Suprapubic skin (tissue), 4 donors: ENCODE results near the gene TRIM25. TPM values are rescaled to one million over a fixed set of nuclear protein-coding genes. Genes with fewer than 3 reads are reported as not detected.
A peak's percentile ranks its signal among the peaks of the same experiment; 100 is the strongest.

Experiments used
- DNase-seq, 2 donors: peaks; one replicate each; pipeline ENCODE4 v3.0.0-alpha.2; 2019; ENCODE audit warnings: low spot score in 2 of 2
- H3K27ac ChIP-seq: fragments of 200-600 bp; sonication (generic); one replicate; pipeline ENCODE4 v1.5.1; 2019
- H3K27me3 ChIP-seq: fragments of 200-600 bp; sonication (generic); one replicate; pipeline ENCODE4 v1.5.1; 2019
- H3K36me3 ChIP-seq: fragments of 200-600 bp; sonication (generic); one replicate; pipeline ENCODE4 v1.5.1; 2019
- H3K4me1 ChIP-seq: fragments of 200-600 bp; sonication (generic); one replicate; pipeline ENCODE4 v1.5.1; 2019
- H3K4me3 ChIP-seq: fragments of 200-600 bp; sonication (generic); one replicate; pipeline ENCODE4 v1.5.1; 2019; ENCODE audit warnings: mild to moderate bottlenecking
- H3K9me3 ChIP-seq: fragments of 200-600 bp; sonication (generic); one replicate; pipeline ENCODE4 v1.5.1; 2019
- EP300 ChIP-seq: sonication (generic); formaldehyde crosslinking; IDR thresholded peaks from one replicate; pipeline ENCODE4 v1.6.1; 2017; ENCODE audit warnings: antibody characterized with exemption
- POLR2A ChIP-seq, 2 donors: fragments of 450-650 bp; IDR thresholded peaks; one replicate each; pipeline ENCODE4 v1.6.1; 2017; ENCODE audit warnings: antibody characterized with exemption in 2 of 2, mild to moderate bottlenecking in 2 of 2, moderate library complexity in 2 of 2
- POLR2AphosphoS5 ChIP-seq, 3 donors: sonication (generic); formaldehyde crosslinking; IDR thresholded peaks; one replicate each; pipeline ENCODE4 v1.6.1; 2017; ENCODE audit warnings: antibody characterized with exemption in 3 of 3
- WGBS: methylation state at CpG from one replicate; pipeline ENCODE4 v1.1.5; 2018; 5-methylcytosine and 5-hydroxymethylcytosine counted together
- total RNA-seq, 4 donors: library from RNA; depleted of rRNA; stranded (reverse); fragments of >200 nt; gene quantifications; one replicate each; pipeline ENCODE4 v1.1.0, GENCODE V29; 2016
- TF ChIP-seq, protein P1 (sequence below), 2 donors: fragments of 200-600 bp in 1 of 2; fragments of 450-650 bp in 1 of 2; sonication (generic) in 1 of 2; IDR thresholded peaks; one replicate each; pipeline ENCODE4 v1.5.1; 2016 to 2019; ENCODE audit warnings: antibody characterized with exemption in 2 of 2, mild to moderate bottlenecking in 1 of 2, moderate library complexity in 1 of 2

TRIM25 gene
- total RNA-seq, 4 donors from 2014 or later: 39.2 to 175 (median 55.9) TPM

GRCh38 chr17:56926270-56926669 lies 12.4 kb upstream of the TRIM25 start:
- TF ChIP-seq EP300 (no peak), POLR2AphosphoS5 (IDR thresholded peaks at IDR 0.05) (no peak), POLR2A (IDR thresholded peaks at IDR 0.05) (no peak)
- TF ChIP-seq, protein P1, sequence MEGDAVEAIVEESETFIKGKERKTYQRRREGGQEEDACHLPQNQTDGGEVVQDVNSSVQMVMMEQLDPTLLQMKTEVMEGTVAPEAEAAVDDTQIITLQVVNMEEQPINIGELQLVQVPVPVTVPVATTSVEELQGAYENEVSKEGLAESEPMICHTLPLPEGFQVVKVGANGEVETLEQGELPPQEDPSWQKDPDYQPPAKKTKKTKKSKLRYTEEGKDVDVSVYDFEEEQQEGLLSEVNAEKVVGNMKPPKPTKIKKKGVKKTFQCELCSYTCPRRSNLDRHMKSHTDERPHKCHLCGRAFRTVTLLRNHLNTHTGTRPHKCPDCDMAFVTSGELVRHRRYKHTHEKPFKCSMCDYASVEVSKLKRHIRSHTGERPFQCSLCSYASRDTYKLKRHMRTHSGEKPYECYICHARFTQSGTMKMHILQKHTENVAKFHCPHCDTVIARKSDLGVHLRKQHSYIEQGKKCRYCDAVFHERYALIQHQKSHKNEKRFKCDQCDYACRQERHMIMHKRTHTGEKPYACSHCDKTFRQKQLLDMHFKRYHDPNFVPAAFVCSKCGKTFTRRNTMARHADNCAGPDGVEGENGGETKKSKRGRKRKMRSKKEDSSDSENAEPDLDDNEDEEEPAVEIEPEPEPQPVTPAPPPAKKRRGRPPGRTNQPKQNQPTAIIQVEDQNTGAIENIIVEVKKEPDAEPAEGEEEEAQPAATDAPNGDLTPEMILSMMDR (IDR thresholded peaks at IDR 0.05): no peak
- Histone ChIP-seq H3K4me3 (no peak overlapping the region), H3K4me1 (no peaks in the 10 kb centered on the region), H3K27me3 (no peaks in the 10 kb centered on the region), H3K36me3 (no peaks in the 10 kb centered on the region), H3K27ac (no peak overlapping the region), H3K9me3 (no peaks in the 10 kb centered on the region)
- no peak for DNase-seq

DNA sequence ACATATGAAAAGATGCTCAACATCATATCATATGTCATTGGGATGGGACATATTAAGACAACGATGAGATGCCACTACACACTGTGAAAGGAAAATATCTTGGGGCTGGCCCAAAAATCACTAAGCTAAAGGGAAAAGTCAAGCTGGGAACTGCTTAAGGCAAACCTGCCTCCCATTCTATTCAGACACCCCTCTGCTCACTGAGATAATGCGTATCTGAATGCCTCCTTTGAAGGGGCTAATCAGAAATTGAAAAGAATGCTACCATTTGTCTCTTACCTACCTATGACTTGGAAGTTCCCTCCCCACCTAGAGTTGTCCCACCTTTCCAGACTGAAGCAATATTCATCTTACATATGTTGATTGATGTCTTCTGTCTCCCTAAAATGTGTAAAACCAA lies 11.2 kb upstream of the TRIM25 start:
- no peak for DNase-seq
- TF ChIP-seq POLR2A (IDR thresholded peaks at IDR 0.05) (no peak), POLR2AphosphoS5 (IDR thresholded peaks at IDR 0.05) (no peak), EP300 (no peak)
- TF ChIP-seq, protein P1 (IDR thresholded peaks at IDR 0.05): no peak
- no peak overlapping the region for H3K27ac ChIP-seq
- 91% methylated on average over 2 of the region's 2 CpGs for WGBS
- no peaks in the 10 kb centered on the region for H3K4me1 ChIP-seq
- H3K27me3 ChIP-seq: no peaks in the 10 kb centered on the region
- H3K9me3 ChIP-seq: no peaks in the 10 kb centered on the region
- H3K4me3 ChIP-seq: no peak overlapping the region
- H3K36me3 ChIP-seq: no peaks in the 10 kb centered on the region

GRCh38 chr17:56919717-56920116 lies 5.9 kb upstream of the TRIM25 start:
- Histone ChIP-seq H3K4me3 (no peak overlapping the region), H3K36me3 (no peaks in the 10 kb centered on the region), H3K4me1 (peaks cover 15% of the 10 kb centered on the region), H3K27me3 (no peaks in the 10 kb centered on the region), H3K27ac (no peak overlapping the region), H3K9me3 (no peaks in the 10 kb centered on the region)
- DNase-seq: no peak
- WGBS: 92% methylated on average over 1 of the region's 1 CpG
- TF ChIP-seq EP300: no peak
- no peak for TF ChIP-seq POLR2AphosphoS5 (IDR thresholded peaks at IDR 0.05)
- TF ChIP-seq POLR2A (IDR thresholded peaks at IDR 0.05): no peak
- TF ChIP-seq, protein P1 (IDR thresholded peaks at IDR 0.05): no peak

- peaks cover 16% of the 10 kb centered on the region for H3K4me1 ChIP-seq
- peak overlapping the region; percentile 9 for H3K27ac ChIP-seq
- H3K36me3 ChIP-seq: no peaks in the 10 kb centered on the region
- no peak overlapping the region for H3K4me3 ChIP-seq
- 87% methylated on average over 3 of the region's 3 CpGs for WGBS
- TF ChIP-seq, protein P1 (IDR thresholded peaks at IDR 0.05): no peak
- TF ChIP-seq POLR2A (IDR thresholded peaks at IDR 0.05) (no peak), POLR2AphosphoS5 (IDR thresholded peaks at IDR 0.05) (no peak), EP300 (no peak)
- H3K9me3 ChIP-seq: no peaks in the 10 kb centered on the region
- H3K27me3 ChIP-seq: no peaks in the 10 kb centered on the region
- DNase-seq: no peak
Measured at GRCh38 chr17:56918916-56919315, 5.1 kb upstream of the TRIM25 start.

DNA sequence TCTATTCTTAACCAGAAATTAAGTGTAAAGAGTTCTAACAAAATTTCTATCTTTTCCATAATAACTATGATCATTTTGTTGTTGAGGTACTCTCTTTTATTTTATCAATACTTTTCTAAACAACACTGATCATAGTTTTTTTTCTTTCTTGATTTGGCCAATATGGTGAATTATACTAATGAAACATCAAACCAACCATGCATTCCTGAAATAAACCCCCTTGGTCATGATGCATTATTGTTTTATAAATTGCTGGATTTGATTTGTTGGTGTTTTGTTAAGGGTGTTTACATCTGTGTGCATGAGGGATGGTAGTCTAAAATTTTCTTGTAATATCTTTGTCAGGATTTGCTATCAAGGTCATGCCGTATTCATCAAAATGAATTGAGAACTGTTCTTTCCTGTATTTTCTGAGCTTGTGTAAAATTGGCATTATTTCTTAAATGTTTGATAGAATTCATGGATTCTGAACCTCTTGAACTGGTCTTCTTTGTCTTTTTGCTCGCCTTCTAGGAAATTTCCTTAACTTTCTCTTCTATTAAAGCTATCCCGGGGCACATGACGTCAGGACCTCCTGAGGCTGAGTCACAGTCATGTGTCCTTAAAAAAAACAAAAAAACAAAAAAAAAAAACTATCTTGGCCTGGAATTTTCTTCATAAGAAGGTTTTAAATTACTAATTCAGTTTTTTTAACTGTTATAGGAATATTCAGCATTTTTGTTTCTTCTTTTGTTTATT lies 3.9 kb upstream of the TRIM25 start:
- TF ChIP-seq EP300 (no peak), POLR2AphosphoS5 (IDR thresholded peaks at IDR 0.05) (no peak), POLR2A (IDR thresholded peaks at IDR 0.05) (no peak)
- TF ChIP-seq, protein P1 (IDR thresholded peaks at IDR 0.05): no peak
- no peaks in the 10 kb centered on the region for H3K36me3 ChIP-seq

More for the DNA sequence above, 3.9 kb upstream of the TRIM25 start:
- Histone ChIP-seq H3K4me3 (no peak overlapping the region), H3K27me3 (no peaks in the 10 kb centered on the region), H3K9me3 (no peaks in the 10 kb centered on the region), H3K4me1 (peaks cover 18% of the 10 kb centered on the region), H3K27ac (no peak overlapping the region)
- no peak for DNase-seq
- 79% methylated on average over 4 of the region's 4 CpGs for WGBS
